WTC11 (cell line): Measurements from ENCODE around the gene TAS2R46.
"Not testable (repeated sequence)": the region's sequence is repeated elsewhere in the genome, so short reads cannot be mapped to it uniquely, and the experiment has no call there.

ENCODE experiments used
- ATF2 ChIP-seq: sonication (generic); formaldehyde crosslinking; IDR thresholded peaks from 2 replicates; pipeline ENCODE4 v1.8.1; 2022; ENCODE audit warnings: low read depth, missing genetic modification reagents, borderline replicate concordance
- CREM ChIP-seq: sonication (generic); formaldehyde crosslinking; IDR thresholded peaks from 2 replicates; pipeline ENCODE4 v1.8.1; 2022; ENCODE audit warnings: mild to moderate bottlenecking, missing genetic modification reagents, moderate library complexity
- GTF2I ChIP-seq: fragments of 250-450 bp; sonication (Bioruptor Pico); conservative IDR thresholded peaks from 2 replicates; pipeline ENCODE4 v1.4.0; 2021; ENCODE audit warnings: mild to moderate bottlenecking
- HMGXB4 ChIP-seq: sonication (generic); formaldehyde crosslinking; IDR thresholded peaks from 2 replicates; pipeline ENCODE4 v1.8.1; 2023; ENCODE audit warnings: mild to moderate bottlenecking, moderate library complexity, missing genetic modification reagents
- NFATC4 ChIP-seq: fragments of 250-450 bp; sonication (Bioruptor Pico); IDR thresholded peaks from 2 replicates; pipeline ENCODE4 v1.9.0; 2021; ENCODE audit warnings: mild to moderate bottlenecking
- SP1 ChIP-seq: sonication (generic); formaldehyde crosslinking; conservative IDR thresholded peaks from 2 replicates; pipeline ENCODE4 v1.8.1; 2022; ENCODE audit warnings: missing genetic modification reagents
- TEAD4 ChIP-seq: sonication (generic); formaldehyde crosslinking; IDR thresholded peaks from 2 replicates; pipeline ENCODE4 v1.8.0; 2022; ENCODE audit warnings: mild to moderate bottlenecking, missing genetic modification reagents
- ZNF416 ChIP-seq: fragments of 250-450 bp; sonication (Bioruptor Pico); IDR thresholded peaks from 2 replicates; pipeline ENCODE4 v1.9.0; 2021; ENCODE audit warnings: mild to moderate bottlenecking, inconsistent platforms
- TF ChIP-seq, protein P1 (sequence below): fragments of 200-600 bp; IDR thresholded peaks from 2 replicates; pipeline ENCODE4 v1.8.0; 2022; ENCODE audit warnings: antibody characterized with exemption

GRCh38 chr12:11094910-11095309, 32.8 kb upstream of the TAS2R46 start:
- not testable (repeated sequence) for TF ChIP-seq SP1 (CRISPR knock-in tag); ZNF416 (CRISPR knock-in tag); HMGXB4 (CRISPR knock-in tag); ATF2 (CRISPR knock-in tag); GTF2I (CRISPR knock-in tag); CREM (CRISPR knock-in tag); NFATC4; TEAD4 (CRISPR knock-in tag)
- TF ChIP-seq, protein P1, sequence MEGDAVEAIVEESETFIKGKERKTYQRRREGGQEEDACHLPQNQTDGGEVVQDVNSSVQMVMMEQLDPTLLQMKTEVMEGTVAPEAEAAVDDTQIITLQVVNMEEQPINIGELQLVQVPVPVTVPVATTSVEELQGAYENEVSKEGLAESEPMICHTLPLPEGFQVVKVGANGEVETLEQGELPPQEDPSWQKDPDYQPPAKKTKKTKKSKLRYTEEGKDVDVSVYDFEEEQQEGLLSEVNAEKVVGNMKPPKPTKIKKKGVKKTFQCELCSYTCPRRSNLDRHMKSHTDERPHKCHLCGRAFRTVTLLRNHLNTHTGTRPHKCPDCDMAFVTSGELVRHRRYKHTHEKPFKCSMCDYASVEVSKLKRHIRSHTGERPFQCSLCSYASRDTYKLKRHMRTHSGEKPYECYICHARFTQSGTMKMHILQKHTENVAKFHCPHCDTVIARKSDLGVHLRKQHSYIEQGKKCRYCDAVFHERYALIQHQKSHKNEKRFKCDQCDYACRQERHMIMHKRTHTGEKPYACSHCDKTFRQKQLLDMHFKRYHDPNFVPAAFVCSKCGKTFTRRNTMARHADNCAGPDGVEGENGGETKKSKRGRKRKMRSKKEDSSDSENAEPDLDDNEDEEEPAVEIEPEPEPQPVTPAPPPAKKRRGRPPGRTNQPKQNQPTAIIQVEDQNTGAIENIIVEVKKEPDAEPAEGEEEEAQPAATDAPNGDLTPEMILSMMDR, result not testable (repeated sequence)
